ENCODE measurements around the gene EGF.

DNA sequence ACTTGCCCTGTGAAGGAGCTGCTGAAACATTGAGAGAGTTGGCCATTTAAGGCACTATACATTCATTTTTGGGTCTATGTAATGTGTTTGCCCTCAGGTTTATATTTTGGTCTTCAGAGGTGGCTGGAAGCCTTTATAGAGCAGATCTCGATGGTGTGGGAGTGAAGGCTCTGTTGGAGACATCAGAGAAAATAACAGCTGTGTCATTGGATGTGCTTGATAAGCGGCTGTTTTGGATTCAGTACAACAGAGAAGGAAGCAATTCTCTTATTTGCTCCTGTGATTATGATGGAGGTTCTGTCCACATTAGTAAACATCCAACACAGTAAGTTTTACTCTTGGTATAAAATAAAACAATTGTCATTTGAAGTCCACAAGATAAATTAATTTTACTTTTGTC, 31.1 kb downstream of the EGF start:
- TF ChIP-seq, protein P1, sequence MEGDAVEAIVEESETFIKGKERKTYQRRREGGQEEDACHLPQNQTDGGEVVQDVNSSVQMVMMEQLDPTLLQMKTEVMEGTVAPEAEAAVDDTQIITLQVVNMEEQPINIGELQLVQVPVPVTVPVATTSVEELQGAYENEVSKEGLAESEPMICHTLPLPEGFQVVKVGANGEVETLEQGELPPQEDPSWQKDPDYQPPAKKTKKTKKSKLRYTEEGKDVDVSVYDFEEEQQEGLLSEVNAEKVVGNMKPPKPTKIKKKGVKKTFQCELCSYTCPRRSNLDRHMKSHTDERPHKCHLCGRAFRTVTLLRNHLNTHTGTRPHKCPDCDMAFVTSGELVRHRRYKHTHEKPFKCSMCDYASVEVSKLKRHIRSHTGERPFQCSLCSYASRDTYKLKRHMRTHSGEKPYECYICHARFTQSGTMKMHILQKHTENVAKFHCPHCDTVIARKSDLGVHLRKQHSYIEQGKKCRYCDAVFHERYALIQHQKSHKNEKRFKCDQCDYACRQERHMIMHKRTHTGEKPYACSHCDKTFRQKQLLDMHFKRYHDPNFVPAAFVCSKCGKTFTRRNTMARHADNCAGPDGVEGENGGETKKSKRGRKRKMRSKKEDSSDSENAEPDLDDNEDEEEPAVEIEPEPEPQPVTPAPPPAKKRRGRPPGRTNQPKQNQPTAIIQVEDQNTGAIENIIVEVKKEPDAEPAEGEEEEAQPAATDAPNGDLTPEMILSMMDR (IDR thresholded peaks at IDR 0.05), result no peak
- no peak for TF ChIP-seq POLR2A (IDR thresholded peaks at IDR 0.05)

All from heart left ventricle (tissue), 13 donors.